Dermis blood vessel endothelial cell (primary cell): ENCODE data around the gene SSBP2. TPM values are rescaled to one million over a fixed set of nuclear protein-coding genes. Genes with fewer than 3 reads are reported as not detected.
"Not testable (repeated sequence)": the region's sequence is repeated elsewhere in the genome, so short reads cannot be mapped to it uniquely, and the experiment has no call there.

Experiments used
- DNase-seq: peaks from one replicate; pipeline ENCODE4 v3.0.0; 2010
- total RNA-seq: library from RNA; depleted of rRNA; stranded (reverse); fragments of >200 nt; gene quantifications from 2 replicates; pipeline ENCODE4 v1.2.3, GENCODE V29; 2014

SSBP2 gene
- total RNA-seq, 1 donor from 2014 or later = 11.7 TPM

GRCh38 chr5:81656783-81657182 is 94.1 kb downstream of the SSBP2 start:
- DNase-seq = no peak

DNA sequence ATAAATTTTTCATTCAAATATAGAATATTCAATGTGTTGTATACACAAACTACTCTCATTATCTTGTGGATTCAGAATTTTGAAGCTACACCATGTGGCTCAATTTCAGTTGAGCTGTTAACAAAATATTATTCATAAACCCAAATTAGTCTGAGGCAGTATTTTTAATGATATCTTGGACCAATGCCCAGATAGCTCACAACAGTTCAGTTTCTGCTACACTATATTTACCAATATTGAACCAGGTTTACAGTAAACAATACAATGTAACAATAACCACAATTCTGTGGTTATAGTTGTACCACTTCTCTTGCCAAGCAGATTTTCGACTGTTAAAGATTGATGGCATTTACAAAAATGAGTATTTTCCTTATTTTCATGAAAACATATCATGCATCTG is 99.9 kb downstream of the SSBP2 start:
- DNase-seq = no peak

- DNase-seq = no peak
Observed at GRCh38 chr5:81646469-81646995, 104.4 kb downstream of the SSBP2 start.

- DNase-seq = no peak
Observed at GRCh38 chr5:81642210-81642609, 108.7 kb downstream of the SSBP2 start.

DNA sequence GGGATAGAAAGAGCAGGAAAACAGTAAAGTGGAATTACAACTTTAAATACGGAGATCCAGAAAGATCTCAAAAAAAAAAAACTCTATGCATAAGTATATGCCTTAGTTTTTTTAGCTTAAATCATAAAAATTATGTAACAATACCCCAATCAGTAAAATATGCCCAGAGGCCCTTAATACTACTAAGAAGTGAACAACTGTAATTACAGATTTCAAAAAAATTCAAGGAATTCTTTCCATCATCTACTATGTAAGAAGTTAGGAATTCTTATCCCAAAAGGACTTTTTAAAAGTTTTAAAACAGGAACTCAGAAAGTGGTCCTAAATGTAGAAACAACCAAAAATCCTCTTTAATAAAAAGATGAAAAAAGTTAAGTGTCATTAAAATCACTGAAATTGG is 111.3 kb downstream of the SSBP2 start:
- no peak for DNase-seq

GRCh38 chr5:81638471-81638870 is 112.4 kb downstream of the SSBP2 start:
- no peak for DNase-seq

- no peak for DNase-seq
Observed at GRCh38 chr5:81633891-81634290, 117.0 kb downstream of the SSBP2 start.

- DNase-seq = no peak
Observed at GRCh38 chr5:81633471-81633870, 117.4 kb downstream of the SSBP2 start.

DNA sequence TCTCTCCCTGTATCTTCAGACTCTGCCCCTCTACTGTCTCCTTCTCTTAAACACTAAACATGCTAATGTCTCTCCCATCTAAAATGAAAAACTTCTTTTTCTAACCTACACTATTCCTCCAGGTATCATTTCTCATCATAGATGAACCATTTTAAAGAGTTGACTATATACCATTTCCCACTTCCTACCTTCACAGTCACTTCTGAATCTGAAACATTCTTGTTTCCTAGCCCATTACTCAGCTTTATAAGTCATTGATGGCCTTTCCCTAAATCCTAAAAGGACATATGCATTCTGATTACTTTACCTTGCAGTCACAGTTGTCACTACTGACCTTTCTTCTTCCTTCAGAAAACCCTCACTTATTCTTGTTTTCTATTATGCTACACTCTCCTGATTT is 118.2 kb downstream of the SSBP2 start:
- no peak for DNase-seq

DNA sequence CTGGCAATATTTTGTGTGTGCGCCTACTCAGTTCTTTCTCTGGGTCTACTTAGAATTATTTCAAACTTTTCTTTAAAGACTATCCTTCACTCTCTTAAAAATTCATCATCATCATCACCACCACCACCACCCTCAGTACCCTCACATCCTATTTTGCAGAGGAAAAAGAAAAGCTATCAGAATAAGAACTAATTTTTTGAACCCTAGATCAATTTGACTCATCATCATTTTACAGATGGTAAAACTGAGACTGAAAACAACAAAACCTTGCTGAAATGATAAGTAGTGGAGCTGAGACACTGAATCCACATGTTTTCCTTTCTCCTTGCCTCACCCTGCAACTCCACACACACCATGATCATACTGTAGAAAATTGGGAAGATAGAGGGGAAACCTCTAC is 119.3 kb downstream of the SSBP2 start:
- no peak for DNase-seq

DNA sequence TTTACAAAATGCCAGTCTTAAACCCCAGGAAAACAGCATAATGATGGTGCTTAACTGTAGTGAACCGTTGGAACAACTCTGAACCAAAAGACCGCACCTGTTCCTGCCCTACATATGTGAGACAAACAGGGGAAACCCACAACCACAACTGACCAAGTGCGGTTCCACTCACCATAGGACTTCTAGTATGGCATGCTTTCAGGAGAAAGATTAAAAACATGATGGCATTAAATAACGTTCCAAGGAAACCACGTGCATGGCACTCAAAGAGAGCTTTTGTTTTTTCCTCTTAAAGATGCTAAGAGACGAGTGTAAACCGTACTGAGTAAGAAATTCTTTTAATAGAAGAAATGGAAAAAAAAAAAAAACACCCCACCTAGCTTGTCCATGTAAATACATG is 119.8 kb downstream of the SSBP2 start:
- DNase-seq = no peak

- no peak for DNase-seq
Observed at GRCh38 chr5:81630684-81631083, 120.2 kb downstream of the SSBP2 start.

DNA sequence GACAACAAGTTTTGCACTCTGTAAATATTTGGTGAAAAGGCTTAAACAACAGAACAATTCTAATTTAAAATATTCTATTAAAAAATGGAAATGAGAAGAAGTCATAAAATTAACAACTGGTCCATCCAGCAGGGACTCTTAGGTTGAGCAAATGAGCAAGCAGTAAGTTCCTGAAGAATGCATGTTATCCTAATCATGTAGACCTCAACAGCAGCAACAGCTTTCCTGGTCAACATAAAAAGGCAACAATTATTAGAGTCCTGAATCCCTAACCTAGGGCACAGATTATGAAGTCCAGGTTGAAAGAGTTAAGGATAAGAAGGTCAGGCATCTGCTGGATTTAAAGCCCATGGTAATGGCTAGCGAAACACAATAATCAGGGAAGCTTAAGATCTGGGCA is 120.9 kb downstream of the SSBP2 start:
- DNase-seq = no peak

DNA sequence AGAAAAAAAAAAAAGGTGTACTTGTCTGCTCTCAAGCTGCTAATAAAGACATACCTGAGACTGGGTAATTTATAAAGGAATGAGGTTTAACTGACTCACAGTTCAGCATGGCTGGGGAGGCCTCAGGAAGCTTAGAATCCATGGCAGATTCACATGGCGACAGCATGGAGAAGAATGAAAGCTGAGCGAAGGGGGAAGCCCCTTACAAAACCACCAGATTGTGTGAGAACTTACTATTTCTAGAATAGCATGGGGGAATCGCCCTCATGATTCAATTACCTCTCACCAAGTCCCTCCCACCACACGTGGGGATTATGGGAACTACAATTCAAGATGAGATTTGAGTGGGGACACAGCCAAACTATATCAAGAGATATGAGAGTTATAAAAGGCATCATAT is 122.8 kb downstream of the SSBP2 start:
- DNase-seq = not testable (repeated sequence)

DNA sequence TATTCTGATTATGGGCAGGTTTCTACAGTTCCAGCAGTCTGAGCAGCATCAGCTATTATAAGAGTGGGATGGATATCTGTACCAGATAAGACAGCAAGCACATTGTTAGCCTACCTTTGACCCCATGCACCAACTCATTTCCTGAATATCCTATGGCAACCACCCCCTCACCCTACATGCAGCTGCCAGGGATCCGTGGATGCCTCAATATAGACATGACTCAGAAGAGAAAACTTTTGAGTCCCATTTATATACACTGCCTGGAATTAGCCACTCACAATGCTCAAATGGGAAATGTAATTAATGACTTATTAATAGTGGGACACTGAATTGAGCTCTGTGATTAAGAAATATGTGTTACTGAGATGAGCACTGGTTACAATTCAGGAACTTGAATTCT is 124.4 kb downstream of the SSBP2 start:
- DNase-seq = peak; percentile 93

- DNase-seq = no peak
Observed at GRCh38 chr5:81609810-81610375, 141.0 kb downstream of the SSBP2 start.

GRCh38 chr5:81608976-81609375 is 141.9 kb downstream of the SSBP2 start:
- DNase-seq = no peak

DNA sequence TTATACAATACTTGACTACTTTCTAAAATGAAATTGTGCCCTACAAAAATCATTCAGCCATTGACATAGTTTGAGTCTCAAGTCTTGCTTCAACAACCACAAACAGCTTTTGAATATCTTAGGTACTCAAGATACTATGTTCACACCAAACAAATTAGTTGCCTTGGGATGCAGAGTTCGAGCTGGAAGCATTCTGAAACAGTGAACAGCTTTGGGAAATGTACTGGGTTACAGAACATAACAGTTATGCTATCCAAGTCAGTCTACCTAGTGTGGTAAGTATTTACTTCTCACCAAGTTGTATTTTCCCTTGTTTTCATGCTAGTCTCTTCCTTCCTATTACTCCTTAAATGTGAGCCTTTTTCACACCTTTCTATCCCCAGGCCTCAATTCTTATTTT is 143.2 kb downstream of the SSBP2 start:
- no peak for DNase-seq

GRCh38 chr5:81606150-81606549 is 144.7 kb downstream of the SSBP2 start:
- no peak for DNase-seq

- DNase-seq = no peak
Observed at GRCh38 chr5:81605299-81605698, 145.6 kb downstream of the SSBP2 start.

GRCh38 chr5:81604193-81604592 is 146.7 kb downstream of the SSBP2 start:
- DNase-seq = no peak

GRCh38 chr5:81601919-81602318 is 149.0 kb downstream of the SSBP2 start:
- peak; percentile 79 for DNase-seq

DNA sequence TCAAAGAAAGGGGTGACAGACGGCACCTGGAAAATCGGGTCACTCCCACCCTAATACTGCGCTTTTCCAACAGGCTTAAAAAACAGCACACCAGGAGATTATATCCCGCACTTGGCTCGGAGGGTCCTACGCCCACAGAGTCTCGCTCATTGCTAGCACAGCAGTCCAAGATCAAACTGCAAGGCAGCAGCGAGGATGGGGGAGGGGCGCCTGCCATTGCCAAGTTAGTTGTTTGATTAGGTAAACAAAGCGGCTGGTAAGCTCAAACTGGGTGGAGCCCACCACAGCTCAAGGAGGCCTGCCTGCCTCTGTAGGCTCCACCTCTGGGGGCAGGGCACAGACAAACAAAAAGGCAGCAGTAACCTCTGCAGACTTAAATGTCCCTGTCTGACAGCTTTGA is 158.8 kb downstream of the SSBP2 start:
- DNase-seq = not testable (repeated sequence)

GRCh38 chr5:81590498-81591384 is 160.2 kb downstream of the SSBP2 start:
- no peak for DNase-seq
